Measurements from ENCODE around the gene ROBO1.

Gene ROBO1

DNA sequence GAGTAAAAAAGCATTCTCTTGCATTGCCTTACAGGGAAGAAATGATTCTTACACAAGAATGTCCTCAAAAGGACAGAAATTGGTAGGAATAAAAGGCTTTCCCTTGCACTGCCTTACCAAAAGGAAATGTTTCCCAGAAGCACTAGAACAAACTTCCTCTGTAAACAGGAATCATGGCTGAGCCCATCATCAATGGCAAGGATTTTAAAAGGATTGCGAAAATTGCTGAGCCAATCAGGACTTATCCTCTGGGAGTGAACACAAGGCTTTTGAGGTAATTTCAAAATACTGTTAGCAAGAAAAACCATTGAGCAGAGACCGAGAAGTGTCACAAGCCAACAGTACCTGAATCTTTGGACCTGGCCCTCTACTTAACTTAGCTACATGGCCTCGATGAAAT is 897.3 kb downstream of the ROBO1 start:
- no peaks in the 10 kb centered on the region for H4K20me1 ChIP-seq (ENCODE audit: insufficient read depth, low read length)
- DNase-seq (no peak), ATAC-seq (ENCODE audit: insufficient read depth, low read depth) (no peak)
- H3K27ac ChIP-seq (ENCODE audit: low read length) = no peak overlapping the region
- TF ChIP-seq, protein P1, sequence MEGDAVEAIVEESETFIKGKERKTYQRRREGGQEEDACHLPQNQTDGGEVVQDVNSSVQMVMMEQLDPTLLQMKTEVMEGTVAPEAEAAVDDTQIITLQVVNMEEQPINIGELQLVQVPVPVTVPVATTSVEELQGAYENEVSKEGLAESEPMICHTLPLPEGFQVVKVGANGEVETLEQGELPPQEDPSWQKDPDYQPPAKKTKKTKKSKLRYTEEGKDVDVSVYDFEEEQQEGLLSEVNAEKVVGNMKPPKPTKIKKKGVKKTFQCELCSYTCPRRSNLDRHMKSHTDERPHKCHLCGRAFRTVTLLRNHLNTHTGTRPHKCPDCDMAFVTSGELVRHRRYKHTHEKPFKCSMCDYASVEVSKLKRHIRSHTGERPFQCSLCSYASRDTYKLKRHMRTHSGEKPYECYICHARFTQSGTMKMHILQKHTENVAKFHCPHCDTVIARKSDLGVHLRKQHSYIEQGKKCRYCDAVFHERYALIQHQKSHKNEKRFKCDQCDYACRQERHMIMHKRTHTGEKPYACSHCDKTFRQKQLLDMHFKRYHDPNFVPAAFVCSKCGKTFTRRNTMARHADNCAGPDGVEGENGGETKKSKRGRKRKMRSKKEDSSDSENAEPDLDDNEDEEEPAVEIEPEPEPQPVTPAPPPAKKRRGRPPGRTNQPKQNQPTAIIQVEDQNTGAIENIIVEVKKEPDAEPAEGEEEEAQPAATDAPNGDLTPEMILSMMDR (IDR thresholded peaks at IDR 0.05; ENCODE audit: borderline replicate concordance, extremely low read depth, low read length, poor library complexity, severe bottlenecking) = no peak
- TF ChIP-seq EZH2 (IDR thresholded peaks at IDR 0.05; ENCODE audit: borderline replicate concordance, low read depth, low read length, severe bottlenecking) = no peak
- no peak overlapping the region for H2AFZ ChIP-seq (ENCODE audit: low read depth, low read length)
- H3K9me3 ChIP-seq (ENCODE audit: insufficient read depth, low read length, severe bottlenecking) = no peaks in the 10 kb centered on the region
- H3K79me2 ChIP-seq (ENCODE audit: insufficient read depth, low read length) = no peaks in the 10 kb centered on the region
- no peak overlapping the region for H3K9ac ChIP-seq (ENCODE audit: low read depth, low read length)
- H3K4me3 ChIP-seq (ENCODE audit: low read depth in 1 of 2, low read length in 2 of 2) = no peak overlapping the region
- no peaks in the 10 kb centered on the region for H3K27me3 ChIP-seq (ENCODE audit: insufficient read depth, low read length, poor library complexity)
- no peaks in the 10 kb centered on the region for H3K4me1 ChIP-seq (ENCODE audit: insufficient read depth, low read length)
- no peaks in the 10 kb centered on the region for H3K36me3 ChIP-seq (ENCODE audit: insufficient read depth, low read length)
- no peak overlapping the region for H3K4me2 ChIP-seq (ENCODE audit: insufficient read depth, low read length)

DNA sequence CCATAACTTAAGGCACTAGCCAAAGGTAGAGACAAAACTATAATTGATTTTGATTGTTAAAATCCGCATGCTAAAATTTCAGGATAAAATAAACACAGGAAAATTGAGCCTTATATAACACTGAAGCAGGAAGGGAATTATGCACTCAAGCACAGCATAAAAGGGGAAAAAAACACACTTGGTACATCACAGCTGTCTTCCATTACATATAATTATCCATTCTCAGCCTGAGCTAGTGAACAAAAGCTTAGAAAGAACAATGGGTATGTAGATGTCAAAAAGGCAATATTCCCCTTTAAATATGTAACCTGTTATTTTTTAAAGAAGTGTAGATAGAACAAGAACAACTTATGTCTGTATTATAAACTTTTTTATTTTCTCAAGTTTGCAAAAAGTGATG is 899.2 kb downstream of the ROBO1 start:
- no peak for ATAC-seq (ENCODE audit: insufficient read depth, low read depth)

GRCh38 chr3:78867409-78868372 is 900.1 kb downstream of the ROBO1 start:
- H3K4me3 ChIP-seq (ENCODE audit: low read depth in 1 of 2, low read length in 2 of 2) = no peak overlapping the region
- no peaks in the 10 kb centered on the region for H4K20me1 ChIP-seq (ENCODE audit: insufficient read depth, low read length)
- no peak overlapping the region for H3K9ac ChIP-seq (ENCODE audit: low read depth, low read length)
- H3K4me1 ChIP-seq (ENCODE audit: insufficient read depth, low read length) = no peaks in the 10 kb centered on the region
- H3K36me3 ChIP-seq (ENCODE audit: insufficient read depth, low read length) = no peaks in the 10 kb centered on the region
- DNase-seq = no peak
- no peak overlapping the region for H3K27ac ChIP-seq (ENCODE audit: low read length)
- no peaks in the 10 kb centered on the region for H3K9me3 ChIP-seq (ENCODE audit: insufficient read depth, low read length, severe bottlenecking)
- H2AFZ ChIP-seq (ENCODE audit: low read depth, low read length) = no peak overlapping the region
- no peak for ATAC-seq (ENCODE audit: insufficient read depth, low read depth)
- no peak overlapping the region for H3K4me2 ChIP-seq (ENCODE audit: insufficient read depth, low read length)
- no peak for TF ChIP-seq EZH2 (IDR thresholded peaks at IDR 0.05; ENCODE audit: borderline replicate concordance, low read depth, low read length, severe bottlenecking)
- TF ChIP-seq, protein P1 (IDR thresholded peaks at IDR 0.05; ENCODE audit: borderline replicate concordance, extremely low read depth, low read length, poor library complexity, severe bottlenecking) = no peak
- no peaks in the 10 kb centered on the region for H3K79me2 ChIP-seq (ENCODE audit: insufficient read depth, low read length)
- no peaks in the 10 kb centered on the region for H3K27me3 ChIP-seq (ENCODE audit: insufficient read depth, low read length, poor library complexity)

More for the DNA sequence above, 899.2 kb downstream of the ROBO1 start:
- Histone ChIP-seq H3K27me3 (ENCODE audit: insufficient read depth, low read length, poor library complexity) (no peaks in the 10 kb centered on the region), H3K4me3 (ENCODE audit: low read depth in 1 of 2, low read length in 2 of 2) (no peak overlapping the region), H4K20me1 (ENCODE audit: insufficient read depth, low read length) (no peaks in the 10 kb centered on the region), H3K79me2 (ENCODE audit: insufficient read depth, low read length) (no peaks in the 10 kb centered on the region), H2AFZ (ENCODE audit: low read depth, low read length) (no peak overlapping the region), H3K4me1 (ENCODE audit: insufficient read depth, low read length) (no peaks in the 10 kb centered on the region), H3K9me3 (ENCODE audit: insufficient read depth, low read length, severe bottlenecking) (no peaks in the 10 kb centered on the region), H3K36me3 (ENCODE audit: insufficient read depth, low read length) (no peaks in the 10 kb centered on the region), H3K27ac (ENCODE audit: low read length) (no peak overlapping the region), H3K4me2 (ENCODE audit: insufficient read depth, low read length) (no peak overlapping the region), H3K9ac (ENCODE audit: low read depth, low read length) (no peak overlapping the region)
- no peak for DNase-seq
- TF ChIP-seq, protein P1 (IDR thresholded peaks at IDR 0.05; ENCODE audit: borderline replicate concordance, extremely low read depth, low read length, poor library complexity, severe bottlenecking) = no peak
- TF ChIP-seq EZH2 (IDR thresholded peaks at IDR 0.05; ENCODE audit: borderline replicate concordance, low read depth, low read length, severe bottlenecking) = no peak
